ENCODE data around the gene CLINT1.

DNA sequence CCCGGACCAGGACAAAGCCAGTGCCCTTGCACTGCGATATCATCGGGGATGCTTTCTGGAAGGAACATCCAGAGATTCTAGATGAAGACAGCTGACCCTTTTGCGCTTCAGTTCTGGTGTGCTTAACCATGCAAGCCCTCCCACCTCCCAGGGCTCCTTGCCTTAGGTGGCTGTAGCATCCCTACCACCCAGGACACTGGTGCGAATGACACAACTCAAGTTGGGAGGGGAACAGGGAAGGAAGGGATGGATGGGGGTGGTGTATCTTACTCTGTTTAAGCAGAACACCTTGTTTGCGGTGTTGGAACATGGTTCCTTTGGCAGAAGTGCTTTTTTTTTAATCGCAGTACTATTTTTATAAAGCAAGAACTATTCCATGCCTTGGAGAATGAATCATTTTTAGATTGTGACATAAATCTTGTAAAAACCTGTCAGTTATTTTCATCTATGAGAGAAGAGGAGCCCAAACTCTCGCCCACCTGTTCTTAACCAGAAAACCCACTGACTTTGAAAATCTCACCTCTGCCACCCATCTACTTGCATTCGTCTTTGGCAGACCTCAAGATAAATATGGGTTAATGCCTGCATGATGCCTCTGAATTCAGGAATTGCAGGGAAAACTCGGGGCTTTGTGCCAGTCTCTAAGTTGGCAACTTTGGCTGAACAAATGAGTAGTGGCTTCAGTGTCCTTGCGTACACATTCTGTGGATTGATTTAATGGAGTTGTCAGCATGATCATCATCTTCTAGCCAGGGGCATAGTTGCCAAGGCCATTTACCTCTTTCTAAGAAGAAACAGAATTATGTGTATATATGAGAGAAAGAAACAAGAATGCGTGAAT lies 119.3 kb downstream of the CLINT1 start:
- TF ChIP-seq, protein P1, sequence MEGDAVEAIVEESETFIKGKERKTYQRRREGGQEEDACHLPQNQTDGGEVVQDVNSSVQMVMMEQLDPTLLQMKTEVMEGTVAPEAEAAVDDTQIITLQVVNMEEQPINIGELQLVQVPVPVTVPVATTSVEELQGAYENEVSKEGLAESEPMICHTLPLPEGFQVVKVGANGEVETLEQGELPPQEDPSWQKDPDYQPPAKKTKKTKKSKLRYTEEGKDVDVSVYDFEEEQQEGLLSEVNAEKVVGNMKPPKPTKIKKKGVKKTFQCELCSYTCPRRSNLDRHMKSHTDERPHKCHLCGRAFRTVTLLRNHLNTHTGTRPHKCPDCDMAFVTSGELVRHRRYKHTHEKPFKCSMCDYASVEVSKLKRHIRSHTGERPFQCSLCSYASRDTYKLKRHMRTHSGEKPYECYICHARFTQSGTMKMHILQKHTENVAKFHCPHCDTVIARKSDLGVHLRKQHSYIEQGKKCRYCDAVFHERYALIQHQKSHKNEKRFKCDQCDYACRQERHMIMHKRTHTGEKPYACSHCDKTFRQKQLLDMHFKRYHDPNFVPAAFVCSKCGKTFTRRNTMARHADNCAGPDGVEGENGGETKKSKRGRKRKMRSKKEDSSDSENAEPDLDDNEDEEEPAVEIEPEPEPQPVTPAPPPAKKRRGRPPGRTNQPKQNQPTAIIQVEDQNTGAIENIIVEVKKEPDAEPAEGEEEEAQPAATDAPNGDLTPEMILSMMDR (IDR thresholded peaks at IDR 0.05), result no peak
- TF ChIP-seq MYC (IDR thresholded peaks at IDR 0.05; ENCODE audit: borderline replicate concordance, low read length) (no peak), POLR2A (IDR thresholded peaks at IDR 0.05; ENCODE audit: low read length) (no peak), EP300 (IDR thresholded peaks at IDR 0.05) (no peak), CBX2 (IDR thresholded peaks at IDR 0.05; ENCODE audit: borderline replicate concordance, low read depth) (no peak), JUNB (IDR thresholded peaks at IDR 0.05) (no peak), KDM1A (IDR thresholded peaks at IDR 0.05; ENCODE audit: low read depth) (no peak), RFX5 (IDR thresholded peaks at IDR 0.05) (no peak)
- TF ChIP-seq, protein P2, sequence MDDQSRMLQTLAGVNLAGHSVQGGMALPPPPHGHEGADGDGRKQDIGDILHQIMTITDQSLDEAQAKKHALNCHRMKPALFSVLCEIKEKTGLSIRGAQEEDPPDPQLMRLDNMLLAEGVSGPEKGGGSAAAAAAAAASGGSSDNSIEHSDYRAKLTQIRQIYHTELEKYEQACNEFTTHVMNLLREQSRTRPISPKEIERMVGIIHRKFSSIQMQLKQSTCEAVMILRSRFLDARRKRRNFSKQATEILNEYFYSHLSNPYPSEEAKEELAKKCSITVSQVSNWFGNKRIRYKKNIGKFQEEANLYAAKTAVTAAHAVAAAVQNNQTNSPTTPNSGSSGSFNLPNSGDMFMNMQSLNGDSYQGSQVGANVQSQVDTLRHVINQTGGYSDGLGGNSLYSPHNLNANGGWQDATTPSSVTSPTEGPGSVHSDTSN (IDR thresholded peaks at IDR 0.05), result no peak
- TF ChIP-seq, protein P3, sequence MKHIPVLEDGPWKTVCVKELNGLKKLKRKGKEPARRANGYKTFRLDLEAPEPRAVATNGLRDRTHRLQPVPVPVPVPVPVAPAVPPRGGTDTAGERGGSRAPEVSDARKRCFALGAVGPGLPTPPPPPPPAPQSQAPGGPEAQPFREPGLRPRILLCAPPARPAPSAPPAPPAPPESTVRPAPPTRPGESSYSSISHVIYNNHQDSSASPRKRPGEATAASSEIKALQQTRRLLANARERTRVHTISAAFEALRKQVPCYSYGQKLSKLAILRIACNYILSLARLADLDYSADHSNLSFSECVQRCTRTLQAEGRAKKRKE (CRISPR knock-in tag; IDR thresholded peaks at IDR 0.05; ENCODE audit: low read depth), result no peak
- TF ChIP-seq, protein P4, sequence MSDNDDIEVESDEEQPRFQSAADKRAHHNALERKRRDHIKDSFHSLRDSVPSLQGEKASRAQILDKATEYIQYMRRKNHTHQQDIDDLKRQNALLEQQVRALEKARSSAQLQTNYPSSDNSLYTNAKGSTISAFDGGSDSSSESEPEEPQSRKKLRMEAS (IDR thresholded peaks at IDR 0.05), result no peak
